ENCODE measurements around the gene PRKAG2. TPM values are rescaled to one million over a fixed set of nuclear protein-coding genes. Genes with fewer than 3 reads are reported as not detected.

The PRKAG2 gene
- total and polyA plus RNA-seq, 2 of the 8 experiments (the other 6 are each of a cell fraction or from before 2014, with no cell fraction given) = 7.5 to 18.1 TPM

DNA sequence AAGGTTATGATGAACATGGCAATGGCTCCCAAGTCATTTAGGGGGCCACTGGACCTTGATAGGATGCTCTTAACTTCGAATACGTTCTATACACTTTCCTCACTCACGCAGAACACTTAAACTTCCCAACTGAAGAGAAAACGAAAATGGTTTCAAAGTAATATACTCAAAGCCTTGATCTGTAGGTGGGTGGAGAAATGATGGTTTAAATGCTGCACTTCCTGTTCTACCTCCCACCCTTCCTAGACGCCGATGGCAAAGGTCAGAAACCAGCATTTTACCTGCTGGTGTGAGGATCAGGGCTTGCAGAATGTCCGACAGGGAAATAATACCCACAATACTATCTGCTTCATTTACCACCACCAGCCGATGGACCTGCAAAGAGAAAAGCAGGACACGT, 316.7 kb downstream of the PRKAG2 start:
- FAIRE-seq (no peak), DNase-seq (ENCODE audit: low read depth in 1 of 2, low spot score in 2 of 2) (no peak)
- H2BK120ac ChIP-seq (replicated peaks; ENCODE audit: low read depth, low read length) = no peak overlapping the region
- H3K79me2 ChIP-seq (ENCODE audit: control insufficient read depth in 1 of 2, insufficient read depth in 2 of 2, low read length in 2 of 2) = no peaks in the 10 kb centered on the region
- no peak overlapping the region for H3K14ac ChIP-seq (ENCODE audit: insufficient read length)
- H3K27ac ChIP-seq (ENCODE audit: low read depth, low read length) = no peak overlapping the region
- no peak overlapping the region for H2AK5ac ChIP-seq (ENCODE audit: low read depth, low read length)
- no peak overlapping the region for H2BK12ac ChIP-seq (ENCODE audit: low read depth, low read length)
- WGBS, 2 experiments (ENCODE audit: extremely low coverage in 1 of 2, insufficient coverage in 1 of 2, insufficient read length in 1 of 2, insufficient replicate concordance in 2 of 2, low coverage in 1 of 2, low lambda C conversion rate in 2 of 2, missing lambda C conversion rate in 1 of 2) = 87% methylated on average over 9 of the region's 9 CpGs; no CpG with 5 or more reads in 1 of the 2 experiments
- no peaks in the 10 kb centered on the region for H3K9me3 ChIP-seq (ENCODE audit: insufficient read depth in 2 of 2, low read depth in 1 of 2, low read length in 1 of 2)
- H2BK5ac ChIP-seq (ENCODE audit: low read depth, low read length) = no peak overlapping the region
- H2AFZ ChIP-seq (ENCODE audit: low read length) = no peak overlapping the region
- H2BK15ac ChIP-seq (ENCODE audit: low read length) = no peak overlapping the region
- H3K4me2 ChIP-seq (ENCODE audit: insufficient read depth in 1 of 2, low read depth in 2 of 2, low read length in 2 of 2) = no peak overlapping the region
- no peak overlapping the region for H4K5ac ChIP-seq (ENCODE audit: insufficient read length, low read depth, low read length)
- no peaks in the 10 kb centered on the region for H4K20me1 ChIP-seq (replicated peaks in 1 of 2; ENCODE audit: control insufficient read depth in 1 of 2, insufficient read depth in 2 of 2, low read length in 2 of 2)
- H3K18ac ChIP-seq (ENCODE audit: extremely low read depth, low read length) = no peak overlapping the region
- H3K56ac ChIP-seq (replicated peaks; ENCODE audit: insufficient read length, low read depth, low read length) = no peak overlapping the region
- H2BK20ac ChIP-seq (ENCODE audit: low read length) = no peak overlapping the region
- ChIA-PET CTCF (ENCODE audit: partially characterized antibody) (interaction anchor here (1.5 kb wide), 1 partner anchor 22 kb away, joined by 3 read pairs; no protein-coding TSS in a partner anchor), POLR2A (ENCODE audit: partially characterized antibody) (no interaction called here)
- no peaks in the 10 kb centered on the region for H3K23me2 ChIP-seq (ENCODE audit: low read depth, low read length)
- no peaks in the 10 kb centered on the region for H3K4me1 ChIP-seq (replicated peaks in 1 of 4; ENCODE audit: control insufficient read depth in 3 of 4, insufficient read depth in 4 of 4, low read length in 3 of 4)
- no peak overlapping the region for H4K91ac ChIP-seq (replicated peaks; ENCODE audit: insufficient read length, low read length)
- H3K79me1 ChIP-seq (ENCODE audit: low read depth, low read length) = no peaks in the 10 kb centered on the region
- H3K27me3 ChIP-seq (replicated peaks in 1 of 4; ENCODE audit: control insufficient read depth in 3 of 4, extremely low read depth in 1 of 4, insufficient read depth in 3 of 4, low read length in 3 of 4) = no peaks in the 10 kb centered on the region
- no peak overlapping the region for H3K23ac ChIP-seq (ENCODE audit: insufficient read length)
- no peak overlapping the region for H4K8ac ChIP-seq (ENCODE audit: extremely low read depth, insufficient read depth, low read length)
- no peak overlapping the region for H3K4me3 ChIP-seq (ENCODE audit: extremely low read depth in 1 of 4, insufficient read depth in 2 of 4, low read depth in 3 of 4, low read length in 4 of 4)
- H3K36me3 ChIP-seq (ENCODE audit: control insufficient read depth in 2 of 4, insufficient read depth in 4 of 4, low read length in 3 of 4) = no peaks in the 10 kb centered on the region
- H3K9ac ChIP-seq (replicated peaks in 1 of 4; ENCODE audit: extremely low read depth in 1 of 4, low read depth in 3 of 4, low read length in 3 of 4) = no peak overlapping the region
- H3K4ac ChIP-seq (replicated peaks; ENCODE audit: insufficient read length, low read depth, low read length) = no peak overlapping the region
- TF ChIP-seq GTF2F1 (IDR thresholded peaks at IDR 0.05; ENCODE audit: borderline replicate concordance, low read depth, low read length) = no peak
- no peak for TF ChIP-seq TAF7 (optimal IDR thresholded peaks at IDR 0.05; ENCODE audit: borderline replicate concordance, low read depth, low read length)
- TF ChIP-seq HDAC2 (IDR thresholded peaks at IDR 0.05; ENCODE audit: borderline replicate concordance in 1 of 2, low read depth in 2 of 2, low read length in 2 of 2) = no peak
- no peak for TF ChIP-seq CBX5 (IDR thresholded peaks at IDR 0.05; ENCODE audit: low read depth, low read length)
- TF ChIP-seq SIN3A (conservative IDR thresholded peaks at IDR 0.05 in 1 of 2, IDR thresholded peaks at IDR 0.05 in 1 of 2; ENCODE audit: low read depth in 1 of 2, low read length in 2 of 2) = no peak
- TF ChIP-seq JUND (IDR thresholded peaks at IDR 0.05; ENCODE audit: low read length) = no peak
- no peak for TF ChIP-seq BCL11A (IDR thresholded peaks at IDR 0.05; ENCODE audit: low read depth in 2 of 2, low read length in 2 of 2)
- TF ChIP-seq, protein P1, sequence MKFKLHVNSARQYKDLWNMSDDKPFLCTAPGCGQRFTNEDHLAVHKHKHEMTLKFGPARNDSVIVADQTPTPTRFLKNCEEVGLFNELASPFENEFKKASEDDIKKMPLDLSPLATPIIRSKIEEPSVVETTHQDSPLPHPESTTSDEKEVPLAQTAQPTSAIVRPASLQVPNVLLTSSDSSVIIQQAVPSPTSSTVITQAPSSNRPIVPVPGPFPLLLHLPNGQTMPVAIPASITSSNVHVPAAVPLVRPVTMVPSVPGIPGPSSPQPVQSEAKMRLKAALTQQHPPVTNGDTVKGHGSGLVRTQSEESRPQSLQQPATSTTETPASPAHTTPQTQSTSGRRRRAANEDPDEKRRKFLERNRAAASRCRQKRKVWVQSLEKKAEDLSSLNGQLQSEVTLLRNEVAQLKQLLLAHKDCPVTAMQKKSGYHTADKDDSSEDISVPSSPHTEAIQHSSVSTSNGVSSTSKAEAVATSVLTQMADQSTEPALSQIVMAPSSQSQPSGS (IDR thresholded peaks at IDR 0.05; ENCODE audit: low read length) = no peak
- no peak for TF ChIP-seq CEBPB (IDR thresholded peaks at IDR 0.05; ENCODE audit: low read depth, low read length)
- no peak for TF ChIP-seq SIX5 (IDR thresholded peaks at IDR 0.05; ENCODE audit: low read depth, low read length)
- TF ChIP-seq YY1 (IDR thresholded peaks at IDR 0.05; ENCODE audit: low read depth, low read length) = no peak
- TF ChIP-seq RFX5 (IDR thresholded peaks at IDR 0.05; ENCODE audit: borderline replicate concordance, low read depth, low read length) = no peak
- no peak for TF ChIP-seq CBX8 (IDR thresholded peaks at IDR 0.05; ENCODE audit: borderline replicate concordance, low read depth, low read length)

Measured in H1 (cell line).